PC-3 (cell line): Measurements from ENCODE around the gene TUBD1. TPM values are rescaled to one million over a fixed set of nuclear protein-coding genes. Genes with fewer than 3 reads are reported as not detected.
"Not testable (repeated sequence)": the region's sequence is repeated elsewhere in the genome, so short reads cannot be mapped to it uniquely, and the experiment has no call there.

Source experiments
- ATAC-seq: fragments of 200-7000 bp; cut with Tn5 transposase; 2 replicates; pipeline ENCODE4 v1.9.1; 2020; ENCODE audit warnings: mild to moderate bottlenecking, moderate library complexity
- BruUV-seq: library from RNA; stranded (reverse); fragments of 400-500 nt; replicated peaks from 2 replicates; lab custom pipeline; 2021; lab: Mats Ljungman, UMichigan
- CTCF ChIA-PET: fragments of 300-600 bp; sonication (Branson Sonifier 250); formaldehyde crosslinking; loops from one replicate; lab custom pipeline; 2022; ENCODE audit warnings: antibody characterized with exemption; lab: Charles Lee
- POLR2A ChIA-PET: fragments of 300-600 bp; sonication (Branson Sonifier 250); formaldehyde crosslinking; loops from one replicate; lab custom pipeline; 2022; ENCODE audit warnings: antibody characterized with exemption; ENCODE audit not compliant: unreplicated experiment; lab: Charles Lee
- DNase-seq: peaks from one replicate; pipeline ENCODE4 v3.0.0-alpha.2; 2015
- H2AFZ ChIP-seq: fragments of 300-600 bp; sonication (generic); 2 replicates; pipeline ENCODE4 v1.6.0; 2016; ENCODE audit warnings: antibody characterized with exemption, low read length
- H3F3A ChIP-seq: fragments of 300-600 bp; sonication (generic); one replicate; pipeline ENCODE4 v1.6.0; 2017; ENCODE audit warnings: antibody characterized with exemption, low read length, control low read depth, mild to moderate bottlenecking; ENCODE audit not compliant: unreplicated experiment
- H3K27ac ChIP-seq: fragments of 300-600 bp; sonication (generic); 2 replicates; pipeline ENCODE4 v1.5.1; 2016; ENCODE audit warnings: mild to moderate bottlenecking, low read length
- H3K27me3 ChIP-seq: fragments of 300-600 bp; sonication (generic); 2 replicates; pipeline ENCODE4 v1.6.1; 2016; ENCODE audit warnings: low read length, mixed read lengths
- H3K36me3 ChIP-seq: fragments of 300-600 bp; sonication (generic); 2 replicates; pipeline ENCODE4 v1.6.1; 2016; ENCODE audit warnings: low read depth, mixed run types, low read length, mixed read lengths
- H3K4me1 ChIP-seq: fragments of 300-600 bp; sonication (generic); 2 replicates; pipeline ENCODE4 v1.5.1; 2016; ENCODE audit warnings: low read length; ENCODE audit not compliant: insufficient read depth
- H3K4me2 ChIP-seq: fragments of 300-600 bp; sonication (generic); 2 replicates; pipeline ENCODE4 v1.6.0; 2016; ENCODE audit warnings: low read length
- H3K4me3 ChIP-seq: fragments of 300-600 bp; sonication (generic); 2 replicates; pipeline ENCODE4 v1.5.1; 2016; ENCODE audit warnings: mild to moderate bottlenecking, low read length, mixed read lengths
- H3K79me2 ChIP-seq: fragments of 300-600 bp; sonication (generic); 2 replicates; pipeline ENCODE4 v1.6.1; 2017; ENCODE audit warnings: low read length, mixed read lengths
- H3K9ac ChIP-seq: fragments of 300-600 bp; sonication (generic); 2 replicates; pipeline ENCODE4 v1.6.0; 2016; ENCODE audit warnings: mild to moderate bottlenecking, low read length
- H3K9me2 ChIP-seq: fragments of 300-600 bp; sonication (generic); replicated peaks from 2 replicates; pipeline ENCODE4 v1.6.1; 2016; ENCODE audit warnings: mixed run types, low read length, mixed read lengths
- H3K9me3 ChIP-seq: fragments of 300-600 bp; sonication (generic); 2 replicates; pipeline ENCODE4 v1.6.1; 2016; ENCODE audit warnings: low read length, mixed read lengths
- H4K20me1 ChIP-seq: fragments of 300-600 bp; sonication (generic); 2 replicates; pipeline ENCODE4 v1.6.1; 2016; ENCODE audit warnings: low read length, mixed read lengths
- EZH2 ChIP-seq: fragments of 300-600 bp; sonication (generic); IDR thresholded peaks from one replicate; pipeline ENCODE4 v1.6.1; 2017; ENCODE audit warnings: antibody characterized with exemption, mild to moderate bottlenecking, low read length; ENCODE audit not compliant: unreplicated experiment
- EZH2phosphoT487 ChIP-seq: fragments of 300-600 bp; sonication (generic); IDR thresholded peaks from 2 replicates; pipeline ENCODE4 v1.6.1; 2018; ENCODE audit warnings: mild to moderate bottlenecking, antibody characterized with exemption, low read length, borderline replicate concordance
- intact Hi-C: fragments of 100-400 bp; cut with micrococcal nuclease; formaldehyde crosslinking; loops from 2 replicates; pipeline ENCODE4 v1.9.0; 2023
- total RNA-seq: library from RNA; depleted of rRNA; stranded (reverse); fragments of >200 nt; gene quantifications from 2 replicates; pipeline ENCODE4 v1.2.3, GENCODE V29; 2014
- TF ChIP-seq, protein P1 (sequence below): fragments of 300-600 bp; sonication (generic); conservative IDR thresholded peaks from 2 replicates; pipeline ENCODE4 v1.5.1; 2017; ENCODE audit warnings: antibody characterized with exemption, low read depth, mild to moderate bottlenecking, low read length

The TUBD1 gene
- total RNA-seq, 1 experiment from 2014 or later = 8.2 TPM

DNA sequence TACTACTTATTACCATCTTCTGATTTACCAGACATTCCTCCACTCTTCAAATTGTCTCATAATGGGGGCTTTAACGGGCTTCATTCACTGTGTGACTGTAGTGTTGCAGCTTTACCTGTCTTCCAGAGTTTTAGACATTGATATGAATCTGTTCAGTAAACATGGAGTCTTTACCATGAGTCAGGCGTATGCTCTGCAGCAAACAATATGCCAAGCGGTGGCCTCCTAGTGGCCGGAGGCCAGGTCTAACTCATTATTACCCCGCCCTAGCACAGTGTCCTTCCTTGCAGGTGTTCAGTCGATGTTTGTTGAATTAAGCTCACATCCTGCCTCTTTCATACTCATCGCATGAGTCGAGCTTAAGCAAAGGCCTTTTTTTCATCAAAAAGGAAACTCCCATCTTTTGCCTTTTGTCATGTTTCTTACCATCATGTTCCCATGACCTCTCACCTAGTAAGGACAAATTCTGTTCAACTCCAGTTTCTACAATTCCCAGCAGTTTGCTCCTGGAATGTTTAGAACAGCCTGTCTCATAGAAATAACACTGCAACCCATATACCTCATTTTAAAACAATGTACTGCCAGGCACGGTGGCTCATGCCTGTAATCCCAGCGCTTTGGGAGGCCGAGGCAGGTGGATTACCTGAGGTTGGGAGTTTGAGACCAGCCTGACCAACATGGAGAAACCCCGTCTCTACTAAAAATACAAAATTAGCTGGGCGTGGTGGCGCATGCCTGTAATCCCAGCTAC is 39.4 kb downstream of the TUBD1 start:
- H3K4me1 ChIP-seq = peaks cover 62% of the 10 kb centered on the region
- H3F3A ChIP-seq = peaks cover 7% of the 10 kb centered on the region
- H3K9me2 ChIP-seq = no peaks in the 10 kb centered on the region
- CTCF ChIA-PET = interaction anchor here (0.6 to 1.2 kb wide), 8 partner anchors 8 to 225 kb away, joined by 4 to 18 read pairs (median 6); no protein-coding TSS in a partner anchor
- TSS peak; percentile 70 for BruUV-seq
- no peaks in the 10 kb centered on the region for H3K36me3 ChIP-seq
- no peaks in the 10 kb centered on the region for H3K9me3 ChIP-seq
- intact Hi-C loops = loop anchor here (1.0 to 2.0 kb wide), 4 partner anchors 8 to 147 kb away; partner anchors contain the start of genes PTRH2 and VMP1
- peak overlapping the region; percentile 22; the same call in 1 of the 2 replicates for H2AFZ ChIP-seq
- H3K4me3 ChIP-seq = no peak overlapping the region
- DNase-seq = peak; percentile 100
- POLR2A ChIA-PET = interaction anchor here (0.6 to 1.1 kb wide), 10 partner anchors 10 to 653 kb away, joined by 3 to 46 read pairs (median 11); no protein-coding TSS in a partner anchor
- H3K27ac ChIP-seq = peak overlapping the region; percentile 92
- TF ChIP-seq EZH2 (no peak), EZH2phosphoT487 (no peak)
- TF ChIP-seq, protein P1, sequence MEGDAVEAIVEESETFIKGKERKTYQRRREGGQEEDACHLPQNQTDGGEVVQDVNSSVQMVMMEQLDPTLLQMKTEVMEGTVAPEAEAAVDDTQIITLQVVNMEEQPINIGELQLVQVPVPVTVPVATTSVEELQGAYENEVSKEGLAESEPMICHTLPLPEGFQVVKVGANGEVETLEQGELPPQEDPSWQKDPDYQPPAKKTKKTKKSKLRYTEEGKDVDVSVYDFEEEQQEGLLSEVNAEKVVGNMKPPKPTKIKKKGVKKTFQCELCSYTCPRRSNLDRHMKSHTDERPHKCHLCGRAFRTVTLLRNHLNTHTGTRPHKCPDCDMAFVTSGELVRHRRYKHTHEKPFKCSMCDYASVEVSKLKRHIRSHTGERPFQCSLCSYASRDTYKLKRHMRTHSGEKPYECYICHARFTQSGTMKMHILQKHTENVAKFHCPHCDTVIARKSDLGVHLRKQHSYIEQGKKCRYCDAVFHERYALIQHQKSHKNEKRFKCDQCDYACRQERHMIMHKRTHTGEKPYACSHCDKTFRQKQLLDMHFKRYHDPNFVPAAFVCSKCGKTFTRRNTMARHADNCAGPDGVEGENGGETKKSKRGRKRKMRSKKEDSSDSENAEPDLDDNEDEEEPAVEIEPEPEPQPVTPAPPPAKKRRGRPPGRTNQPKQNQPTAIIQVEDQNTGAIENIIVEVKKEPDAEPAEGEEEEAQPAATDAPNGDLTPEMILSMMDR = peak; percentile 90
- no peaks in the 10 kb centered on the region for H4K20me1 ChIP-seq
- peak; percentile 90 for ATAC-seq
- no peaks in the 10 kb centered on the region for H3K27me3 ChIP-seq
- H3K4me2 ChIP-seq = peak overlapping the region; percentile 54
- H3K9ac ChIP-seq = peak overlapping the region; percentile 81
- peaks cover 20% of the 10 kb centered on the region for H3K79me2 ChIP-seq

DNA sequence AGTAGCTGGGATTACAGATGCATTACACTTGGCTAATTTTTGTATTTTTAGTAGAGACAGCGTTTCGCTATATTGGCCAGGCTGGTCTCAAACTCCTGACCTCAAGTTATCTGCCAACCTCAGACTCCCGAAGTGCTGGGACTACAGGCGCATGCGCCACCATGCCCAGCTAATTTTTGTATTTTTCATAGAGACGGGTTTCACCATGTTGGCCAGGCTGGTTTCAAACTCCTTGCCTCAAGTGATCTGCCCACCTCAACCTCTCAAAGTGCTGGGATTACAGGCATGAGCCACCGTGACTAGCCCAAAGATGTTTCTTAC is 39.9 kb downstream of the TUBD1 start:
- not testable (repeated sequence) for H3F3A ChIP-seq, H3K27me3 ChIP-seq, DNase-seq, H3K4me3 ChIP-seq, H4K20me1 ChIP-seq, H3K9me2 ChIP-seq, ATAC-seq, H3K9me3 ChIP-seq, H3K36me3 ChIP-seq
- CTCF ChIA-PET = interaction anchor here (0.6 to 1.2 kb wide), 4 partner anchors 9 to 99 kb away, joined by 6 to 18 read pairs (median 14); no protein-coding TSS in a partner anchor
- Histone ChIP-seq H3K9ac (peak overlapping the region; percentile 68), H3K4me1 (peaks cover 62% of the 10 kb centered on the region), H2AFZ (peak overlapping the region; percentile 22; the same call in 1 of the 2 replicates), H3K27ac (peak overlapping the region; percentile 92), H3K79me2 (peaks cover 20% of the 10 kb centered on the region), H3K4me2 (peak overlapping the region; percentile 43)
- intact Hi-C loops = loop anchor here (1.0 to 2.0 kb wide), 4 partner anchors 8 to 146 kb away; partner anchors contain the start of genes PTRH2 and VMP1
- TSS peak; percentile 63 for BruUV-seq
- POLR2A ChIA-PET = interaction anchor here (0.6 to 1.0 kb wide), 6 partner anchors 10 to 95 kb away, joined by 3 to 46 read pairs (median 16); no protein-coding TSS in a partner anchor

DNA sequence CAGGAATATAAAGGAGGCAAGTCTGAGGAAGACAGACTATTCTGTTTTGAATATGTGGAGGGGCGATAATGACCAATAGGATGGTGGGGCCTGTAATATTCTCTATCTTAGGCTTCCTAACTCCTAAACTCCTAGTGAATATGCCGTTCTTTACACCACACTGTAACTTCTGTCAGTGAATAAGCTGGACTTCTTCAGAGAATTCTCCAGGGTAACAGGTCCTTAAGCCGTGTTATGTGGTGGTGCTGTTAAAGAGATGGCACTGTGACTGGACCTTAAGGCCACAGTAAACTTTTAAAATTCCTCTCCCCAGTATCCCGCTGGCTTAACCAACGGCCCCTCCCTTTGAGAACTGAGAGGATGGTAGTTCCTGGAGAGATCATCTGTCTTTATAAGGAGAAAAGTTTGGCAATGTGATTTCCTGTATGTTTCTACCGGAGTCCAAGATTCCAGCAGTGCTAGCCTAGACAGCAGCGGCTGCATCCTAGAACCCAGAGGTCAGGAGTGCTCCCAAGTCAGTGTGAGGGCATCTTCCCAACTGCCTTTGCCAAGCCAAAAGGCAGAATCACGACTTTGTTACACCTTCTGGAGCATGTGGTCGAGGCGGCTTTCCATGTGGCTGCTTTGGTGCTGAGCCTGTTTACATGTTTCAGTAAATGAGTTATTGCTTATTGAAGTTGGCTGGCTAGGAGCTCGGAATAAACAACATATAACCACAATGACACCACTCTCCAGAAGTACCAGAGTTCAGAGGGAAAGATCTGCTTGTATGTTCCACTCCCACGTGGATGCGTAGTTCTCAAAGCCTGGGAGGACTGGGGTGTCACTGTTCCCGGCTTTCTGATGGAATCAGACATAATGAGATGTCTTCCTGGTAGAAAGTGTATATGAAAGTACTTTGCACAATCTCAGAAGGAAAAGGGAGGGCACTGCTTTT is 41.0 kb downstream of the TUBD1 start:
- Histone ChIP-seq H3K4me3 (no peak overlapping the region), H3K4me1 (peaks cover 63% of the 10 kb centered on the region), H3K4me2 (no peak overlapping the region), H3K79me2 (peaks cover 15% of the 10 kb centered on the region), H2AFZ (no peak overlapping the region), H3K27ac (peak overlapping the region; percentile 92), H3F3A (peaks cover 1% of the 10 kb centered on the region), H3K9me3 (no peaks in the 10 kb centered on the region), H3K9ac (peak overlapping the region; percentile 68), H3K9me2 (no peaks in the 10 kb centered on the region), H3K36me3 (no peaks in the 10 kb centered on the region), H3K27me3 (no peaks in the 10 kb centered on the region), H4K20me1 (no peaks in the 10 kb centered on the region)
- TF ChIP-seq EZH2 = no peak
- TF ChIP-seq, protein P1 = no peak
- no peak for TF ChIP-seq EZH2phosphoT487
- BruUV-seq = no TSS peak
- ChIA-PET CTCF (no interaction called here), POLR2A (interaction anchor here (0.5 kb wide), 1 partner anchor 8 kb away, joined by 5 read pairs; no protein-coding TSS in a partner anchor)
- intact Hi-C loops = loop anchor here (2.0 kb wide), 2 partner anchors 69 to 145 kb away; partner anchors contain the start of genes PTRH2 and VMP1
- DNase-seq (peak; percentile 35), ATAC-seq (no peak)

DNA sequence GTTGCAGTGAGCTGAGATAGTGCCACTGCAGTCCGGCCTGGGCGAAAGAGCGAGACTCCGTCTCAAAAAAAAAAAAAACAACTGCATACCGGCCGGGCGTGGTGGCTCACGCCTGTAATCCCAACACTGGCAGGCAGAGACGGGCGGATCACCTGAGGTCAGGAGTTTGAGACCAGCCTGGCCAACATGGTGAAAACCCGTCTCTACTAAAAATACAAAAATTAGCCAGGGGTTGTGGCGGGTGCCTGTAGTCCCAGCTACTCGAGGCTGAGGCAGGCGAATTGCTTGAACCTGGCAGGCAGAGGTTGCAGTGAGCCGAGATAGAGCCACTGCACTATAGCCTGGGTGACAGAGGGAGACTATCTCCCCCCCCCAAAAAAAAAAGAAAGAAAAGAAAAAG is 42.4 kb downstream of the TUBD1 start:
- H3K9me2 ChIP-seq, H3K27me3 ChIP-seq, DNase-seq, H3F3A ChIP-seq, H3K9me3 ChIP-seq, H3K36me3 ChIP-seq, H3K27ac ChIP-seq, H3K4me3 ChIP-seq, H2AFZ ChIP-seq, BruUV-seq, ATAC-seq, H3K9ac ChIP-seq, intact Hi-C loops, H3K4me2 ChIP-seq, H4K20me1 ChIP-seq: not testable (repeated sequence)
- POLR2A ChIA-PET = interaction anchor here (0.6 to 0.7 kb wide), 2 partner anchors 52 to 64 kb away, joined by 4 to 42 read pairs; no protein-coding TSS in a partner anchor
- CTCF ChIA-PET = interaction anchor here (0.6 kb wide), 1 partner anchor 9 kb away, joined by 3 read pairs; no protein-coding TSS in a partner anchor
- Histone ChIP-seq H3K79me2 (peaks cover 11% of the 10 kb centered on the region), H3K4me1 (peaks cover 59% of the 10 kb centered on the region)
